HepG2 (cell line): ENCODE measurements around the gene PPM1G. TPM values are rescaled to one million over a fixed set of nuclear protein-coding genes. Genes with fewer than 3 reads are reported as not detected.

ENCODE experiments used
- CENPX ChIP-seq: sonication (generic); formaldehyde crosslinking; IDR thresholded peaks from 2 replicates; pipeline ENCODE4 v1.9.0; 2021; ENCODE audit warnings: mild to moderate bottlenecking, missing genetic modification reagents, moderate library complexity
- FOXP1 ChIP-seq, 2 experiments: fragments of 450-650 bp in 1 of 2; IDR thresholded peaks; 2 replicates each; pipeline ENCODE4 v1.6.1; 2017 to 2018; ENCODE audit warnings: antibody characterized with exemption in 1 of 2
- HOXA9 ChIP-seq: sonication (generic); formaldehyde crosslinking; IDR thresholded peaks from 2 replicates; pipeline ENCODE4 v1.8.1; 2022; ENCODE audit warnings: missing genetic modification reagents, mild to moderate bottlenecking, moderate library complexity, borderline replicate concordance
- KLF12 ChIP-seq: sonication (generic); formaldehyde crosslinking; IDR thresholded peaks from 2 replicates; pipeline ENCODE4 v1.4.0; 2020; ENCODE audit warnings: missing genetic modification reagents, borderline replicate concordance
- MAZ ChIP-seq, 2 experiments: sonication (generic) in 1 of 2; formaldehyde crosslinking in 1 of 2; IDR thresholded peaks; 2 replicates each; pipeline versions ENCODE4 v1.5.0 to v1.6.1; 2012 to 2020; ENCODE audit warnings: low read depth in 2 of 2, mild to moderate bottlenecking in 2 of 2, borderline replicate concordance in 1 of 2, improper control_type of control experiment in 1 of 2, low read length in 1 of 2, missing genetic modification reagents in 1 of 2, moderate library complexity in 1 of 2
- NR2C2 ChIP-seq: sonication (generic); formaldehyde crosslinking; IDR thresholded peaks from 2 replicates; pipeline ENCODE4 v1.4.0; 2020; ENCODE audit warnings: missing genetic modification reagents, mild to moderate bottlenecking, moderate library complexity, borderline replicate concordance
- RAD21 ChIP-seq: fragments of 450-650 bp; formaldehyde crosslinking; IDR thresholded peaks from 2 replicates; pipeline ENCODE4 v1.5.0; 2020; ENCODE audit warnings: mild to moderate bottlenecking
- SRSF9 ChIP-seq: fragments of 200-400 bp; formaldehyde crosslinking; IDR thresholded peaks from 2 replicates; pipeline ENCODE4 v1.6.1; 2018; ENCODE audit warnings: borderline replicate concordance, mild to moderate bottlenecking, low read depth, low read length; ENCODE audit not compliant: insufficient read depth, poor library complexity, severe bottlenecking
- U2AF1 ChIP-seq: fragments of 200-400 bp; formaldehyde crosslinking; optimal IDR thresholded peaks from 2 replicates; pipeline ENCODE3; 2017; ENCODE audit warnings: mild to moderate bottlenecking, low read depth, low read length
- ZNF263 ChIP-seq: sonication (generic); formaldehyde crosslinking; IDR thresholded peaks from 2 replicates; pipeline ENCODE4 v1.4.0; 2020; ENCODE audit warnings: missing genetic modification reagents
- ZNF276 ChIP-seq: sonication (generic); formaldehyde crosslinking; IDR thresholded peaks from 2 replicates; pipeline ENCODE4 v1.4.0; 2020; ENCODE audit warnings: mild to moderate bottlenecking, low read depth, missing genetic modification reagents
- ZNF451 ChIP-seq: sonication (generic); formaldehyde crosslinking; IDR thresholded peaks from 2 replicates; pipeline ENCODE4 v1.5.0; 2020; ENCODE audit warnings: mild to moderate bottlenecking, missing genetic modification reagents
- ZNF468 ChIP-seq: sonication (generic); formaldehyde crosslinking; IDR thresholded peaks from 2 replicates; pipeline ENCODE4 v1.8.0; 2022; ENCODE audit warnings: mild to moderate bottlenecking, moderate library complexity, missing genetic modification reagents
- ZNF484 ChIP-seq: sonication (generic); formaldehyde crosslinking; IDR thresholded peaks from 2 replicates; pipeline ENCODE4 v1.5.1; 2020; ENCODE audit warnings: mild to moderate bottlenecking, low read depth, missing genetic modification reagents, borderline replicate concordance
- ZNF503 ChIP-seq: sonication (generic); formaldehyde crosslinking; IDR thresholded peaks from 2 replicates; pipeline ENCODE4 v1.4.0; 2020; ENCODE audit warnings: missing genetic modification reagents
- ZNF557 ChIP-seq: sonication (generic); formaldehyde crosslinking; IDR thresholded peaks from 2 replicates; pipeline ENCODE4 v1.4.0; 2020; ENCODE audit warnings: missing genetic modification reagents
- ZNF564 ChIP-seq: sonication (generic); formaldehyde crosslinking; IDR thresholded peaks from 2 replicates; pipeline ENCODE4 v1.8.1; 2023; ENCODE audit warnings: mild to moderate bottlenecking, missing genetic modification reagents
- ZNF674 ChIP-seq: sonication (generic); formaldehyde crosslinking; IDR thresholded peaks from 2 replicates; pipeline ENCODE4 v1.5.0; 2020; ENCODE audit warnings: low read depth, mild to moderate bottlenecking, missing genetic modification reagents
- polyA plus RNA-seq, 8 experiments: library from polyadenylated mRNA; depleted of rRNA in 3 of 8; stranded (reverse) in 7 of 8; unstranded in 1 of 8; fragments of >200 nt; fragmentation: Illumina TruSeq in 4 of 8; extraction: Trizol in 4 of 8; gene quantifications; 2 replicates each; pipeline versions ENCODE4 v1.2.1 to v1.2.3, GENCODE V29; 2011 to 2016; ENCODE audit warnings: low read depth in 4 of 8, missing spikeins in 1 of 8, mixed read lengths in 1 of 8; ENCODE audit not compliant: insufficient read depth in 1 of 8
- total RNA-seq, 5 experiments: library from RNA; depleted of rRNA; stranded (reverse); fragments of >200 nt; fragmentation: Illumina TruSeq; extraction: Trizol; gene quantifications; 2 replicates each; pipeline ENCODE4 v1.2.3, GENCODE V29; 2016; ENCODE audit warnings: low read depth in 1 of 5
- TF ChIP-seq, protein P1 (sequence below): sonication (generic); formaldehyde crosslinking; IDR thresholded peaks from 2 replicates; pipeline ENCODE4; 2020; ENCODE audit warnings: missing genetic modification reagents, mild to moderate bottlenecking, borderline replicate concordance
- TF ChIP-seq, protein P2 (sequence below): IDR thresholded peaks from 2 replicates; pipeline ENCODE4 v1.6.1; 2018; ENCODE audit warnings: missing genetic modification reagents

The PPM1G gene
- total and polyA plus RNA-seq, 2 of the 13 experiments (the other 11 are each of a cell fraction or from before 2014, with no cell fraction given) = 58.2 to 213 TPM

- no peak for TF ChIP-seq CENPX (CRISPR knock-in tag)
- no peak for TF ChIP-seq SRSF9
- TF ChIP-seq, protein P1, sequence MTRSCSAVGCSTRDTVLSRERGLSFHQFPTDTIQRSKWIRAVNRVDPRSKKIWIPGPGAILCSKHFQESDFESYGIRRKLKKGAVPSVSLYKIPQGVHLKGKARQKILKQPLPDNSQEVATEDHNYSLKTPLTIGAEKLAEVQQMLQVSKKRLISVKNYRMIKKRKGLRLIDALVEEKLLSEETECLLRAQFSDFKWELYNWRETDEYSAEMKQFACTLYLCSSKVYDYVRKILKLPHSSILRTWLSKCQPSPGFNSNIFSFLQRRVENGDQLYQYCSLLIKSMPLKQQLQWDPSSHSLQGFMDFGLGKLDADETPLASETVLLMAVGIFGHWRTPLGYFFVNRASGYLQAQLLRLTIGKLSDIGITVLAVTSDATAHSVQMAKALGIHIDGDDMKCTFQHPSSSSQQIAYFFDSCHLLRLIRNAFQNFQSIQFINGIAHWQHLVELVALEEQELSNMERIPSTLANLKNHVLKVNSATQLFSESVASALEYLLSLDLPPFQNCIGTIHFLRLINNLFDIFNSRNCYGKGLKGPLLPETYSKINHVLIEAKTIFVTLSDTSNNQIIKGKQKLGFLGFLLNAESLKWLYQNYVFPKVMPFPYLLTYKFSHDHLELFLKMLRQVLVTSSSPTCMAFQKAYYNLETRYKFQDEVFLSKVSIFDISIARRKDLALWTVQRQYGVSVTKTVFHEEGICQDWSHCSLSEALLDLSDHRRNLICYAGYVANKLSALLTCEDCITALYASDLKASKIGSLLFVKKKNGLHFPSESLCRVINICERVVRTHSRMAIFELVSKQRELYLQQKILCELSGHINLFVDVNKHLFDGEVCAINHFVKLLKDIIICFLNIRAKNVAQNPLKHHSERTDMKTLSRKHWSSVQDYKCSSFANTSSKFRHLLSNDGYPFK = no peak; the same call in 1 of the 2 replicates
- TF ChIP-seq NR2C2 (CRISPR knock-in tag) = no peak
- TF ChIP-seq MAZ (IDR thresholded peaks at IDR 0.05; ENCODE audit: borderline replicate concordance, low read depth, low read length) = 0 out of 2 replicates have a peak, but pooled peaks have one; percentile 4
- no peak for TF ChIP-seq MAZ (CRISPR knock-in tag; IDR thresholded peaks at IDR 0.05; ENCODE audit: low read depth)
- TF ChIP-seq ZNF557 (CRISPR knock-in tag) = no peak; the same call in 1 of the 2 replicates
- no peak; the same call in none of the 2 replicates for TF ChIP-seq ZNF484
- TF ChIP-seq ZNF451 = no peak
- no peak for TF ChIP-seq RAD21 (CRISPR knock-in tag)
- TF ChIP-seq ZNF674 = peak; percentile 93; the same call in 1 of the 2 replicates
- no peak for TF ChIP-seq ZNF503 (CRISPR knock-in tag)
- no peak for TF ChIP-seq FOXP1 (IDR thresholded peaks at IDR 0.05)
- no peak for TF ChIP-seq FOXP1 (CRISPR knock-in tag; IDR thresholded peaks at IDR 0.05)
- no peak for TF ChIP-seq U2AF1
- no peak for TF ChIP-seq ZNF564 (CRISPR knock-in tag)
- no peak for TF ChIP-seq HOXA9 (CRISPR knock-in tag)
- TF ChIP-seq, protein P2, sequence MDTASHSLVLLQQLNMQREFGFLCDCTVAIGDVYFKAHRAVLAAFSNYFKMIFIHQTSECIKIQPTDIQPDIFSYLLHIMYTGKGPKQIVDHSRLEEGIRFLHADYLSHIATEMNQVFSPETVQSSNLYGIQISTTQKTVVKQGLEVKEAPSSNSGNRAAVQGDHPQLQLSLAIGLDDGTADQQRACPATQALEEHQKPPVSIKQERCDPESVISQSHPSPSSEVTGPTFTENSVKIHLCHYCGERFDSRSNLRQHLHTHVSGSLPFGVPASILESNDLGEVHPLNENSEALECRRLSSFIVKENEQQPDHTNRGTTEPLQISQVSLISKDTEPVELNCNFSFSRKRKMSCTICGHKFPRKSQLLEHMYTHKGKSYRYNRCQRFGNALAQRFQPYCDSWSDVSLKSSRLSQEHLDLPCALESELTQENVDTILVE (CRISPR knock-in tag) = no peak
- TF ChIP-seq KLF12 (CRISPR knock-in tag) = no peak
- TF ChIP-seq ZNF263 = no peak; the same call in 1 of the 2 replicates
- TF ChIP-seq ZNF276 (CRISPR knock-in tag) = peak; percentile 24; the same call in 1 of the 2 replicates
- TF ChIP-seq ZNF468 (CRISPR knock-in tag) = peak; percentile 94; the same call in 1 of the 2 replicates
These were observed 38.4 kb downstream of the PPM1G start (continued) for GRCh38 chr2:27370816-27371620.
